GM12891 (cell line): ENCODE measurements around the gene ARHGEF19.

ENCODE experiments used
- DNase-seq: peaks from one replicate; pipeline ENCODE4 v3.0.0; 2011; ENCODE audit warnings: low spot score; ENCODE audit not compliant: insufficient read length
- FAIRE-seq: peaks from 2 replicates; lab custom pipeline; 2011; peaks lifted over from hg19 to GRCh38; lab: Jason Lieb, UNC
- PAX5 ChIP-seq: IDR thresholded peaks from 2 replicates; pipeline ENCODE4 v1.6.1; 2011; ENCODE audit warnings: low read length, moderate library complexity, mild to moderate bottlenecking; ENCODE audit not compliant: insufficient read depth, severe bottlenecking
- POLR2A ChIP-seq: IDR thresholded peaks from 2 replicates; pipeline ENCODE4 v1.6.1; 2011; ENCODE audit warnings: low read depth, low read length, control low read depth
- POLR2AphosphoS5 ChIP-seq: IDR thresholded peaks from 2 replicates; pipeline ENCODE4 v1.6.1; 2011; ENCODE audit warnings: low read depth, low read length, control low read depth
- POU2F2 ChIP-seq: IDR thresholded peaks from 2 replicates; pipeline ENCODE4 v1.6.1; 2011; ENCODE audit warnings: low read depth, mild to moderate bottlenecking, control low read depth, low read length, moderate library complexity
- SPI1 ChIP-seq: IDR thresholded peaks from 2 replicates; pipeline ENCODE4 v1.6.1; 2011; ENCODE audit warnings: low read depth, low read length, control low read depth
- TAF1 ChIP-seq: IDR thresholded peaks from 2 replicates; pipeline ENCODE4 v1.6.1; 2011; ENCODE audit warnings: low read depth, low read length, control low read depth

ARHGEF19 gene

DNA sequence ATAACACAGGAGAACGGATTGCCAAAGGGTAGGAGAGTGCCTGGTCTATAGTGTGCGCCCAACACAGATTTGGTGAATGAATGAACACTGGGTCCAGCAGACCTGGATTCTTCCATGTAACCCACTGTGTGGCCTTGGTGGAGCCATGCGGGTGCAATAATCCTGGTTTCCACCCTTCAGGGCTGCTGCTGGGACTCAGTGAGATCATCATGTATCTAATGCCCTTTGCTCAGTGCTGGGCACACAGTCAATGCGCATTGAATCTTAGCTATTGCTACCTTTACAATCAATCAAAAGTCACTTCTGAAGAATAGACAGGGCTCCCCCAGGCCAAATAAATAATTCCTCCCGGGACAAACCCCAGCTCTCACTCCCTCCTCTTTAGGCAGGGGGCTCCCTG, 50.7 kb downstream of the ARHGEF19 start:
- no peak for FAIRE-seq
- no peak for DNase-seq
- TF ChIP-seq POLR2AphosphoS5: no peak
- no peak for TF ChIP-seq PAX5
- TF ChIP-seq POU2F2: no peak
- no peak for TF ChIP-seq TAF1
- TF ChIP-seq POLR2A: no peak
- no peak for TF ChIP-seq SPI1

DNA sequence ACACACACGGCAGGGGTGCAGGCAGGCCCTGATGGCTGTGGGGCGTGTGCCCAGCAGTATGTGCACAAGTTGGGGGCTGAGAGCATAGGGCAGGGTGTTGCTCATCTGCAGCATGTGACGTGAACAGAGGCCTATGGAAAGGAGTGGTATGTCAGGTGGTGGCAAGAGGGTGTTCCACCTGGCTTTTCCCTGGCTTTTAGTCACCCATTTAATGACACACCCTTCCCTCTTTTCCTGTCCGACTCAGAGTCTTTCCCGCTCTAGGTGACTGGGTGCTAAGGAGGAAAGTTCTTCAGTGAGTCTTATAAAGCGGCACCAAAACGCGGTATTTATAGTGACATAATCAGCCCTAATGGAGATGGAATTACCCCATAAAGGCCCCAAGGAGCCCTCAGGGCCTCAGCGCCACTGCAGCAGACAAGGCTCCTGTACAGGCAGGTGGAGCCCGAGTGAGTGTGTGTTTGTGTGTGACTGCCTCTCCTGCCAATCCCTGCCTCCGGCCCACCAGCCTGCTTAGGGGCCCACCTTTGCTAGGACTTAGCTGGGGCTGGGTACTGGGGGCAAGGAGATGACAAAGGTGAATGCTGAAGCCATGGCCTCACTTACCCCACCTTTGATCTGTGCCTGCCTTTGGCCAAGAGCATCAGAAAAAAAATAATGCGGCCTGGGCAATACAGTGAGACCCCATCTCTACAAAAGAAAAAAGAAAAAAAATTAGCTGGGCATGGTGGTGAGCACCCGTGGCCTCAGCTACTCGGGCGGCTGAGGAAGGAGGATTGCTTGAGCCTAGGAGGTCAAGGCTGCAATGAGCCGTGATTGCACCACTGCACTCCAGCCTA, 53.2 kb downstream of the ARHGEF19 start:
- TF ChIP-seq PAX5 (no peak), TAF1 (no peak), SPI1 (no peak), POU2F2 (no peak), POLR2AphosphoS5 (no peak)
- no peak for FAIRE-seq
- no peak for DNase-seq

DNA sequence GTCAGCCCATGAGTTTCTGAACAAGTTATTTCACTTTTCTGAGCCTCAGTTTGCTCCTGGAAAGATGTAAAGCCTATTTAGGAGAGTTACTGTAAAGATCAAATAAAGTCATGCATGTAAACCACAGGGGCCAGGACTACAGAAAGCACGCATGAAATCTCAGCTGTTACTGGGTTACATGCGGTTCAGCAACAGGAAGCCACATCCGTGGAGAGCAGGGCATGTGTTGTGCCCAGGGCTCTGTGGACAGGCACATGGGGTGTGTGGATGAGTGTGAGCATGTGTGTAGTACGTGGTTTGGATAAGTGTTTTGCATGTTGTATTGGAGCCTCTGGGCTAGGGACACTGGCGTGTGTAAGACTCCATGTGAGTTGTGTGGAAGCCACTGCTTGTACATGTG, 54.4 kb downstream of the ARHGEF19 start:
- FAIRE-seq (peak; percentile 63), DNase-seq (no peak)
- no peak for TF ChIP-seq POLR2A
- TF ChIP-seq SPI1: no peak
- TF ChIP-seq TAF1: no peak
- no peak for TF ChIP-seq POU2F2
- no peak for TF ChIP-seq POLR2AphosphoS5
- no peak for TF ChIP-seq PAX5

- FAIRE-seq (no peak), DNase-seq (no peak)
- TF ChIP-seq SPI1 (no peak), POLR2A (no peak), POU2F2 (no peak), TAF1 (no peak), PAX5 (no peak), POLR2AphosphoS5 (no peak)
Measured at GRCh38 chr1:16156848-16157495, 55.5 kb downstream of the ARHGEF19 start.

GRCh38 chr1:16155537-16156410, 56.7 kb downstream of the ARHGEF19 start, which contains the start of gene EPHA2:
EPHA2 (minus strand) TSS chr1:16156069; CDS start chr1:16155932, 137 bp downstream.
- no peak for TF ChIP-seq POLR2AphosphoS5
- no peak for TF ChIP-seq POLR2A
- no peak for TF ChIP-seq POU2F2
- no peak for TF ChIP-seq SPI1
- no peak for TF ChIP-seq PAX5
- TF ChIP-seq TAF1: no peak
- FAIRE-seq (no peak), DNase-seq (no peak)

GRCh38 chr1:16153999-16154673, 58.3 kb downstream of the ARHGEF19 start:
- TF ChIP-seq POLR2AphosphoS5 (no peak), TAF1 (no peak), SPI1 (no peak), POU2F2 (no peak), PAX5 (no peak), POLR2A (no peak)
- FAIRE-seq: no peak
- DNase-seq: no peak

DNA sequence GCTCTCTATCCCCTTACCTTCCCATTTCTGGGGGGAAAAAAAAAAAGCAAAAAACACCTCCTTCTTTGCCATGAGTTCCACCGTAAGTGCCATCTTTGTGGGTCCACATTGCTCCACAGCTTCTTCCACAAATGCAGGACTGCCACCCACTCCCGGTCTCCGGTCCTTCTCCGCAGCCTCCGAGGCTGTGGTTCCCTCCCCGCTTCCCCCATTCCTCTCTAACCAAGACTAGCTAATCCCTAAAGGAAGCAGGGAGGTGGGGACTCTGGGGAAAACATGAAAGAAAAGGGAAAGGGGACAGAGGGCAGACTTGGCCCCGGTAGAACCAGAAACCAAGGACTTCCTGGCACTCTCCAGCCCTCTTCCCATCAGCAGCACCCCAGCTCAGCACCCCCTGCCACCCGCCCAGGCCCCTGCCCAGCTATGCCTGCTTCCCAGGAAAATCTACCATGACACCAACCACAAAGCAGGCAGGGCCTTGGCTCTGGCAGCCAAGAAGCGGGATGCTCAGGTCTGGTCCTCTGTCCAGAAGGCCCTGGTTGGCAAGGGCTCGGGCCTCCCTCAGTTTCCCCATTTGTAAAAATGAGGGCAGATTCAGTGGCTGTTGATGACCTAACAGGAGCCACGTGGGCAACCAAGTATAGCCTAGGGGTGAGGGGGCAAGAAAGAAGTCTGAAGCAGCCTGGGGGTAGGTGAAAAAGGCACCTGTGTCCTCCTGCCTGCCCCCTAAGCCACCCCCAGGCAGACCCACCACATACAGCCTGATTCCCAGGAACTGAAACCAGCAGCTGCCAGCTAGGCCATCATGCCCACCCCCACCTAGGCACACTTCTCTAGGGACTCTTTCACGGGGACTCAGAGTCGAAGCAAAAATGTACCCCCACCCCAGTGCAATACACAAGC, 59.1 kb downstream of the ARHGEF19 start:
- FAIRE-seq (no peak), DNase-seq (no peak)
- TF ChIP-seq POLR2AphosphoS5 (no peak), SPI1 (no peak), PAX5 (no peak), TAF1 (no peak), POLR2A (no peak), POU2F2 (no peak)
